Nephron progenitor cell (in vitro differentiated cells): ENCODE data around the gene SPTB.
"Not testable (repeated sequence)": the region's sequence is repeated elsewhere in the genome, so short reads cannot be mapped to it uniquely, and the experiment has no call there.

Experiments
- DNase-seq: peaks from one replicate; pipeline ENCODE4 v3.0.0; 2021
- H3K27ac Mint-ChIP-seq: 2 replicates; pipeline ENCODE4 v1.8.0; 2021; ENCODE audit warnings: mild to moderate bottlenecking, moderate library complexity, mixed read lengths
- H3K27me3 Mint-ChIP-seq: 2 replicates; pipeline ENCODE4 v1.8.0; 2021; ENCODE audit warnings: mild to moderate bottlenecking, low read depth, mixed read lengths; ENCODE audit not compliant: poor library complexity
- H3K36me3 Mint-ChIP-seq: 2 replicates; pipeline ENCODE4 v1.8.0; 2021; ENCODE audit warnings: low read depth, mixed read lengths
- H3K4me1 Mint-ChIP-seq: 2 replicates; pipeline ENCODE4 v1.8.0; 2021; ENCODE audit warnings: mixed read lengths
- H3K4me3 Mint-ChIP-seq: 2 replicates; pipeline ENCODE4 v1.8.0; 2021; ENCODE audit warnings: mild to moderate bottlenecking, moderate library complexity, mixed read lengths
- H3K9me3 Mint-ChIP-seq: 2 replicates; pipeline ENCODE4 v1.8.0; 2021; ENCODE audit warnings: mild to moderate bottlenecking, moderate library complexity, mixed read lengths
- CTCF ChIP-seq: fragments of 200-600 bp; sonication (generic); IDR thresholded peaks from 2 replicates; pipeline ENCODE4 v1.5.0; 2021; ENCODE audit warnings: antibody characterized with exemption

Gene SPTB

GRCh38 chr14:64806862-64807495 lies 72.7 kb downstream of the SPTB start:
- no peak for TF ChIP-seq CTCF
- no peak for DNase-seq
- Mint-ChIP-seq H3K27me3 (peaks cover 31% of the 10 kb centered on the region), H3K9me3 (no peaks in the 10 kb centered on the region), H3K27ac (no peak overlapping the region), H3K4me1 (peaks cover 5% of the 10 kb centered on the region), H3K36me3 (no peaks in the 10 kb centered on the region), H3K4me3 (no peak overlapping the region)

GRCh38 chr14:64806202-64806861 lies 73.4 kb downstream of the SPTB start:
- no peak for TF ChIP-seq CTCF
- Mint-ChIP-seq H3K9me3 (no peaks in the 10 kb centered on the region), H3K36me3 (no peaks in the 10 kb centered on the region), H3K27me3 (peaks cover 28% of the 10 kb centered on the region), H3K27ac (peak overlapping the region; percentile 32), H3K4me3 (no peak overlapping the region), H3K4me1 (peaks cover 6% of the 10 kb centered on the region)
- DNase-seq = no peak

GRCh38 chr14:64805646-64806045 lies 74.1 kb downstream of the SPTB start:
- peak overlapping the region; percentile 10 for H3K27ac Mint-ChIP-seq

GRCh38 chr14:64804754-64805260 lies 74.9 kb downstream of the SPTB start:
- no peak overlapping the region for H3K4me3 Mint-ChIP-seq
- H3K36me3 Mint-ChIP-seq = no peaks in the 10 kb centered on the region
- TF ChIP-seq CTCF = no peak
- H3K27ac Mint-ChIP-seq = no peak overlapping the region
- peaks cover 22% of the 10 kb centered on the region for H3K27me3 Mint-ChIP-seq
- DNase-seq = no peak
- peaks cover 6% of the 10 kb centered on the region for H3K4me1 Mint-ChIP-seq
- H3K9me3 Mint-ChIP-seq = no peaks in the 10 kb centered on the region

More at GRCh38 chr14:64805646-64806045, 74.1 kb downstream of the SPTB start:
- H3K4me1 Mint-ChIP-seq, H3K4me3 Mint-ChIP-seq, H3K9me3 Mint-ChIP-seq, DNase-seq, H3K36me3 Mint-ChIP-seq: not testable (repeated sequence)
- H3K27me3 Mint-ChIP-seq = peaks cover 22% of the 10 kb centered on the region

GRCh38 chr14:64801800-64802199 lies 77.9 kb downstream of the SPTB start:
- Mint-ChIP-seq H3K4me3 (no peak overlapping the region), H3K27ac (no peak overlapping the region), H3K27me3 (peaks cover 24% of the 10 kb centered on the region), H3K9me3 (no peaks in the 10 kb centered on the region), H3K4me1 (peaks cover 6% of the 10 kb centered on the region), H3K36me3 (no peaks in the 10 kb centered on the region)
- peak; percentile 67 for DNase-seq
- TF ChIP-seq CTCF = peak; percentile 58

- no peak overlapping the region for H3K27ac Mint-ChIP-seq
- no peaks in the 10 kb centered on the region for H3K9me3 Mint-ChIP-seq
- H3K4me3 Mint-ChIP-seq = no peak overlapping the region
- no peak for DNase-seq
- H3K36me3 Mint-ChIP-seq = no peaks in the 10 kb centered on the region
- peaks cover 6% of the 10 kb centered on the region for H3K4me1 Mint-ChIP-seq
- H3K27me3 Mint-ChIP-seq = peaks cover 22% of the 10 kb centered on the region
- no peak for TF ChIP-seq CTCF
Measured at GRCh38 chr14:64801046-64801445, 78.7 kb downstream of the SPTB start.
